Ovary (tissue), 9 donors: Measurements from ENCODE around the gene PET100. TPM values are rescaled to one million over a fixed set of nuclear protein-coding genes. Genes with fewer than 3 reads are reported as not detected.

ENCODE experiments used
- DNase-seq, 5 donors: peaks; one replicate each; pipeline ENCODE4 v3.0.0-alpha.2; 2019 to 2020
- H3K27ac ChIP-seq, 2 donors: fragments of 200-600 bp; one replicate each; pipeline versions ENCODE4 v1.5.1 to v1.8.0; 2019 to 2022
- H3K27me3 ChIP-seq: fragments of 200-600 bp; one replicate; pipeline ENCODE4 v1.8.0; 2022
- H3K36me3 ChIP-seq: fragments of 200-600 bp; sonication (generic); one replicate; pipeline ENCODE4 v1.5.1; 2019
- H3K4me1 ChIP-seq: one replicate; pipeline ENCODE4 v1.8.1; 2013; ENCODE audit warnings: mild to moderate bottlenecking, moderate library complexity; ENCODE audit not compliant: insufficient read depth
- H3K4me3 ChIP-seq: fragments of 200-600 bp; sonication (generic); one replicate; pipeline ENCODE4 v1.5.1; 2017
- H3K9me3 ChIP-seq, 2 donors: fragments of 200-600 bp in 1 of 2; sonication (generic) in 1 of 2; one replicate each; pipeline versions ENCODE4 v1.5.1 to v1.8.1; 2013 to 2019; ENCODE audit warnings: mild to moderate bottlenecking in 1 of 2, moderate library complexity in 1 of 2
- EP300 ChIP-seq: sonication (generic); formaldehyde crosslinking; IDR thresholded peaks from one replicate; pipeline ENCODE4 v1.6.1; 2017; ENCODE audit warnings: antibody characterized with exemption
- POLR2A ChIP-seq: fragments of 450-650 bp; IDR thresholded peaks from one replicate; pipeline ENCODE4 v1.6.1; 2017; ENCODE audit warnings: antibody characterized with exemption, mild to moderate bottlenecking, moderate library complexity
- WGBS, 3 donors: extraction: QIAGEN DNeasy Blood & Tissue Kit in 1 of 3; methylation state at CpG; one replicate each; pipeline versions ENCODE4 v1.1.5 to v1.1.7; 2013 to 2017; 5-methylcytosine and 5-hydroxymethylcytosine counted together
- intact Hi-C, 4 donors: fragments of 100-400 bp; cut with DNase I; formaldehyde crosslinking; loops; one replicate each; pipeline versions ENCODE4 v1.11.0 to v1.15.1; 2022 to 2023
- polyA plus RNA-seq, 2 donors: library from polyadenylated mRNA; stranded (reverse); fragments of 200-250 nt in 1 of 2; fragments of 350-450 nt in 1 of 2; fragmentation: Illumina TruSeq in 1 of 2; extraction: RNeasy Lipid Tissue Mini Kit (QIAGEN cat#74804) in 1 of 2; gene quantifications; one replicate each; pipeline ENCODE4 v1.2.3, GENCODE V29; 2013 to 2014
- total RNA-seq, 7 donors: library from RNA; depleted of rRNA in 2 of 7; stranded (reverse); fragments of >200 nt in 2 of 7; fragmentation: NEBNext Ultra II Directional in 3 of 7; extraction: Animal tissue kit (Norgen Biotek cat#: 25700) in 3 of 7; gene quantifications; one replicate each; pipeline versions ENCODE4 v1.1.0 to v1.2.4, GENCODE V29; 2016 to 2023
- TF ChIP-seq, protein P1 (sequence below), 3 donors: fragments of 450-650 bp in 2 of 3; fragments of 200-600 bp in 1 of 3; IDR thresholded peaks; one replicate each; pipeline versions ENCODE4 v1.5.1 to v1.8.0; 2016 to 2022; ENCODE audit warnings: antibody characterized with exemption in 3 of 3, mild to moderate bottlenecking in 1 of 3
- donor health status: DM: no; HTN: no; CAD: no; lungs with moderate emphysema.
- donor health status: DM: no; HTN: no; CAD: no.
- donor health status: Bipolar disorder and iron deficiency.
- donor health status: DM: yes; HTN: yes; CAD: no.
- donor health status: DM: no; HTN: no; CAD: no.
- donor health status: DM: yes; HTN: yes; CAD: no.

The PET100 gene
- total and polyA plus RNA-seq, 9 donors = 11.9 to 77.8 (median 53.7) TPM

GRCh38 chr19:7674010-7675005, 44.7 kb downstream of the PET100 start:
- no peak overlapping the region for H3K4me3 ChIP-seq
- TF ChIP-seq EP300 (no peak), POLR2A (no peak)
- TF ChIP-seq, protein P1, sequence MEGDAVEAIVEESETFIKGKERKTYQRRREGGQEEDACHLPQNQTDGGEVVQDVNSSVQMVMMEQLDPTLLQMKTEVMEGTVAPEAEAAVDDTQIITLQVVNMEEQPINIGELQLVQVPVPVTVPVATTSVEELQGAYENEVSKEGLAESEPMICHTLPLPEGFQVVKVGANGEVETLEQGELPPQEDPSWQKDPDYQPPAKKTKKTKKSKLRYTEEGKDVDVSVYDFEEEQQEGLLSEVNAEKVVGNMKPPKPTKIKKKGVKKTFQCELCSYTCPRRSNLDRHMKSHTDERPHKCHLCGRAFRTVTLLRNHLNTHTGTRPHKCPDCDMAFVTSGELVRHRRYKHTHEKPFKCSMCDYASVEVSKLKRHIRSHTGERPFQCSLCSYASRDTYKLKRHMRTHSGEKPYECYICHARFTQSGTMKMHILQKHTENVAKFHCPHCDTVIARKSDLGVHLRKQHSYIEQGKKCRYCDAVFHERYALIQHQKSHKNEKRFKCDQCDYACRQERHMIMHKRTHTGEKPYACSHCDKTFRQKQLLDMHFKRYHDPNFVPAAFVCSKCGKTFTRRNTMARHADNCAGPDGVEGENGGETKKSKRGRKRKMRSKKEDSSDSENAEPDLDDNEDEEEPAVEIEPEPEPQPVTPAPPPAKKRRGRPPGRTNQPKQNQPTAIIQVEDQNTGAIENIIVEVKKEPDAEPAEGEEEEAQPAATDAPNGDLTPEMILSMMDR (IDR thresholded peaks at IDR 0.05) = no peak
- intact Hi-C loops = loop anchor here in 2 of 4 donors (5.0 to 10.0 kb wide), 2 partner anchors 317 to 320 kb away; no protein-coding TSS in a partner anchor
- no peaks in the 10 kb centered on the region for H3K27me3 ChIP-seq
- 50 to 54% (median 53%) methylated on average over 18 to 21 of the region's 21 CpGs for WGBS, 3 donors
- no peak for DNase-seq
- no peak overlapping the region for H3K27ac ChIP-seq
- no peaks in the 10 kb centered on the region for H3K9me3 ChIP-seq
- no peaks in the 10 kb centered on the region for H3K36me3 ChIP-seq
- no peaks in the 10 kb centered on the region for H3K4me1 ChIP-seq

DNA sequence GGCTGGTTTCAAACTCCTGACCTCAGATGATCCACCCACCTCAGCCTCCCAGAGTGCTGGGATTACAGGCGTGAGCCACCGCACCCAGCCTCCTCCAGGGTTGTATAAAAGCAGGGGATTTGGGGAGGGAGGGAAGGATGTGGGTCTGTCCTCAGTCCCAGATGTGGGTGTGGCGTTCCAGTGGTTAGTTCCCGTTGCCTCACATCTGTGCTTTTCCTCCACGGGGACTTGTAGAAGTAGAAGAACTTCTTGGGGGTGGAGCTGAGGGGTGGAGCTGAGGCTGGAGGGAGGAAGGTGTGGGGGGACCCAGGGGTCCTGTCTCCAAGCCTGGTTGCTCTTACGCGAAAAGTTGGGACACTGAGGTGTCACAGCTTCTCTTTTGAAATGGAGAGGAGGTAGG, 46.8 kb downstream of the PET100 start:
- 40 to 44% (median 41%) methylated on average over 7 of the region's 7 CpGs for WGBS, 3 donors
- DNase-seq = no peak
- no peaks in the 10 kb centered on the region for H3K36me3 ChIP-seq
- intact Hi-C loops = loop anchor here in 2 of 4 donors (5.0 to 10.0 kb wide), 2 partner anchors 319 to 322 kb away; no protein-coding TSS in a partner anchor
- H3K27ac ChIP-seq = no peak overlapping the region
- no peaks in the 10 kb centered on the region for H3K27me3 ChIP-seq
- TF ChIP-seq EP300 = no peak
- TF ChIP-seq, protein P1 (IDR thresholded peaks at IDR 0.05) = no peak
- TF ChIP-seq POLR2A = no peak
- H3K4me3 ChIP-seq = no peak overlapping the region
- no peaks in the 10 kb centered on the region for H3K9me3 ChIP-seq
- H3K4me1 ChIP-seq = peaks cover under 1% of the 10 kb centered on the region

GRCh38 chr19:7676854-7677253, 47.3 kb downstream of the PET100 start, which contains the start of gene MCEMP1:
TSS of gene MCEMP1 (plus strand) at chr19:7677090. CDS start at chr19:7677121, 31 bp downstream.
- Histone ChIP-seq H3K27ac (no peak within 1 kb of the TSS), H3K9me3 (no peaks in the 10 kb centered on the region), H3K36me3 (no peaks in the 10 kb centered on the region), H3K27me3 (no peaks in the 10 kb centered on the region), H3K4me1 (peaks cover 5% of the 10 kb centered on the region), H3K4me3 (no peak within 1 kb of the TSS)
- 32 to 53% (median 36%) methylated on average over 10 of the region's 10 CpGs for WGBS, 3 donors
- no peak for DNase-seq
- intact Hi-C loops = loop anchor here in 2 of 4 donors (5.0 to 10.0 kb wide), 2 partner anchors 320 to 322 kb away; no protein-coding TSS in a partner anchor
- TF ChIP-seq EP300 (no peak), POLR2A (no peak)
- TF ChIP-seq, protein P1 (IDR thresholded peaks at IDR 0.05) = no peak

- no peak overlapping the region for H3K4me3 ChIP-seq
- H3K9me3 ChIP-seq = no peaks in the 10 kb centered on the region
- peaks cover 10% of the 10 kb centered on the region for H3K4me1 ChIP-seq
- H3K27me3 ChIP-seq = no peaks in the 10 kb centered on the region
- WGBS, 3 donors = 43 to 51% (median 48%) methylated on average over 12 of the region's 12 CpGs
- intact Hi-C loops = loop anchor here in 2 of 4 donors (5.0 to 10.0 kb wide), 2 partner anchors 320 to 323 kb away; no protein-coding TSS in a partner anchor
- no peak for TF ChIP-seq EP300
- DNase-seq = no peak
- no peak overlapping the region for H3K27ac ChIP-seq
- no peaks in the 10 kb centered on the region for H3K36me3 ChIP-seq
Measured at GRCh38 chr19:7677669-7678311, 48.2 kb downstream of the PET100 start.
